GOT3 (cell line): ENCODE measurements around the gene FIGLA.
"Not testable (repeated sequence)": the region's sequence is repeated elsewhere in the genome, so short reads cannot be mapped to it uniquely, and the experiment has no call there.

ENCODE experiments used
- DNase-seq: peaks from one replicate; lab custom pipeline; 2025; ENCODE audit warnings: mixed read lengths; lab: John Stamatoyannopoulos, UW

Gene FIGLA

DNA sequence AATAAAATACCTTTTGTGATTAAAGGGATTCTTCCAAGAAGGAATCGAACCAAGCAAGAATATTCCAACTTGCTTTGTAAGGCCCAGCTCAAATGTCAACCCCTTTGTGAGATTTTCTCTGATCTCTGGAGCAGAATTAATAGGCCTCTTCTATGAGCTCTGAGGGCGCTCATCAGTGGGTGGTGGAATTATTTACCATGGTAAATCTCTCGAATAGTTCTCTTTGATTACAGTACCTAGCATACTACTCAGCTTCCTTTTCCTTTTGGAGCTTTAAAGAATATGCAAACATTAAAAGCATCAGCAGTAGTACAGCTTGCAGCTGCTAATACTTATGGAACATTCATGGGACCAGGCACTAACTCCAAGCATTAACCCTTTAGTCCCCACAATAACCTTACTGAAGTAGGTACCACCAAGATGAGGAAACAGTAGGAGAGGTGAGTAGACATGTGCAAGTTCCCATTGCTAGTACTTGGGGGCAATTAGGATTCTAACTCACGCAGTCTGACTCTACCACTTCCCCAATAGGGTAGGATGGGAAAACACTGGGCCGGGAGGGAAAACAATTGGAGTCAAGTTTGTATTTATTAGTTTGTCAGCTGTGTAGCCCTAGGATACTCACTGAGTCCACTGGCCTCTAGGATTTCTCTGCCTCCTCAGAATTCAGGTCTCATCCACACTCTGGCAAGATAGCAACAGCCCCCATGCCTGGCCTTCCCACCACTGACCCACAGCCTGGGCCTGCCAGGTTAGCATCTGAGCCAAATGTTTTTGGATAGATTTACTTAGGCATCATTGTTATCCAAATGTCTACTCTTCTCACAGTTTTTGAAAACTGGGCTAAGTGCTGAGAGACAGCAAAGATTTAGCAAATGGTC, 44.1 kb downstream of the FIGLA start:
- DNase-seq, result no peak

DNA sequence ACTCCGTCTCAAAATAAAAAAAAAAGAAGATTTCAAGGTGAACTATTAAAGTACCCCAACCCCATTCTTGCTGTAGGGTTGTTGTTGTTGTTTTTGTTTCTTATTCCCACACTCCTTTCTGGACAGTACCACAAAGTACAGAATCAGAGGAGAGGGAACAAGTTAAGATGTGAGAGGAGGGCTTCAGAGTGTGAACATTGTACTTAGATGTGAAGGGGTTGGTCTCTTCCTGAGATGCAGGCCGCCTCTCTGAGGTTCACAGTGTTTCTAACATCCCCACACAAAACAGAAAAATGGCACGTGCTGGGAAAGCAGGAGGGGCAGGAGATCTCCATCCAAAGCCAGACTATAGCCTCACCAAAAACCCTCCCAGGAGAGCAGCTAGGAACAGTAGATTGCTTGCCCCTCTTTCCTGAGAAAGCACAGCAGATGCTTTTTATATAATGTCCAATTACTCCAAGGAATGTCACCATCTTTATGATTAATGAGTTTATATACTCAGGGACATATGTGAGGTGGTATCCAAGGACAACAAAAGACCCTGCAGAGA, 45.1 kb downstream of the FIGLA start:
- no peak for DNase-seq

DNA sequence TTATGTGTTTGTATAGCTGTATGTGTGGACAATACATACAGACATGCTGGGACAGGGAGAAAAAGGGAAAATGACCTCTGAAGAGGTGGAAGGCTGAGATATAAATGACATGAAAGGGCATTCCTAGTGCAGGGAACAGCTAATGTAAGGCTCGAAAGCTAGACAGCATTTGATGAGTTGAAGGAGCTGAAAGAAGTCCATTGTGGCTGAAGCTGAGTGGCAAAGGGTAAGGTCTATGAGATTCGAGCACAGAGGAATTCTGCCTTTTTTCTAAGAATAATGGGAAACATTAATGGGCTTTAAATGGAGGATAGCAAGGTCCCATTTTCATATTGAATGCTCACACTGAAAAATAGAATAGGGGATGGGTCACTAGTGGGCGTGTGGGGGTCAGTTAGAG, 46.0 kb downstream of the FIGLA start:
- no peak for DNase-seq

DNA sequence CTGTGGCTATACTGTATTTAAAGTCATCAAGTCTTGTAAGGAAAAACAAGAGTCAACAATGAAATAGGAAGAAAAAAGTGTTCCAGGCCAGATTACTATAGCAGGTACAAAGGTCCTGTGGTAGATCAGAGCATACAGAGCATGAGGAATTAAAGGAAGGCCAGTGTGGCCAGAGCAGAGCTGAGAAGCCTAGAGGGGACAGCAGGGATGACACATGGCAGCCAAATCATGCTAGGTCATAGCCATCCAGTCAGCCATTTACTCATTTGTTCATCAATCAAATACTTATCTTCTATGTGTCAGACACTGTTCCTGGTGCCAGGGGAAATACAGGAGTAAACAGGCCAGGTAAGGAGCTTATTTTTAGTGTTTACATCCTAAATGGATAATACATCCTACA, 46.8 kb downstream of the FIGLA start:
- no peak for DNase-seq

DNA sequence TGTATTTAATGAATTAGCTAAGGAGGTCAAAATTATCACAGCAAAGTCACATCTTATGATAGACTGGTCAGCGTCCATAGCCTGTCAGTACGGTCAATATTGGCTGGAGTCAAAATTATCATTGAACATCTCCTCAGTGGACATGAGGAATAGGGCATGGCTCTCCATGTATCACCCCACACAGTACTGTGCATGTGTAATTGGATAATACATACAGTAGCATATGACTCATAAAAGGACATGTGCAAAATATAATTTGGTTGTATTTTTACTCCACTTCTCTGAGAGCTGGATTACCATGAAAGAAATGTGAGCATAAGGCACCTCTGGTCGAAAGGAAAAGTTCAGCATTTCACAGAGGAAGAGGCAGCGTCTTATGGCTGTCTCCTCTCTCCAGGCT, 47.4 kb downstream of the FIGLA start:
- no peak for DNase-seq

DNA sequence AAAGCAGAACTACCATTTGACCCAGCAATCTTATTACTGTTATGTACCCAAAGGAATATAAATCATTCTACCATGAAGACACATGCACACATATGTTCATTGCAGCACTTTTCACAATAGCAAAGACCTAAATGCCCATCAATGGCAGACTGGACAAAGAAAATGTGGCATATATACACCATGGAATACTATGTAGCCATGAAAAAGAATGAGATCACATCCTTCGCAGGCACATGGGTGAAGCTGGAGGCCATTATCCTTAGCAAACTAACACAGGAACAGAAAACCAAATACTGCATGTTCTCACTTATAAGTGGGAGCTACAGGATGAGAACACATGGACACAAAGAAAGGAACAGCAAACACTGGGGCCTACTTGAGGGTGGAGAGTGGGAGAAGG, 51.0 kb downstream of the FIGLA start:
- DNase-seq, result not testable (repeated sequence)

DNA sequence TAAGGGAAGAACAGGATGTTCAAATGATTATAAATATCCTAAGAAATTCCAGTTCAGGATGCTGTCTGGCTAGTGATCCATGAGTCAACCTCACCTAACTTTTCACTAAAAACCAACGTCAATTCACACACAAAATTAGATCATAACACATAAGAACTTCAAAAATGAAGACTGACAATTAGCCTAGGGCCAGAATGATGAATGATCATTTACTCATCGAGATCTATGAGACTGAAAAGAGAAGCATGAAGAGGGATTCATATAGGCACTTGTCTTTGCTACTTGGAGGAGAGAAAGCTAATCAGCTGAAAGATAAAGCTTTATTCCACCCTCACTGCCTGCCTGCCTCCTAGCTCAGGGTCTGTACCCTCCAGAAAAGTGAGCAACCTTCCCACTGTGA, 52.3 kb downstream of the FIGLA start:
- no peak for DNase-seq

DNA sequence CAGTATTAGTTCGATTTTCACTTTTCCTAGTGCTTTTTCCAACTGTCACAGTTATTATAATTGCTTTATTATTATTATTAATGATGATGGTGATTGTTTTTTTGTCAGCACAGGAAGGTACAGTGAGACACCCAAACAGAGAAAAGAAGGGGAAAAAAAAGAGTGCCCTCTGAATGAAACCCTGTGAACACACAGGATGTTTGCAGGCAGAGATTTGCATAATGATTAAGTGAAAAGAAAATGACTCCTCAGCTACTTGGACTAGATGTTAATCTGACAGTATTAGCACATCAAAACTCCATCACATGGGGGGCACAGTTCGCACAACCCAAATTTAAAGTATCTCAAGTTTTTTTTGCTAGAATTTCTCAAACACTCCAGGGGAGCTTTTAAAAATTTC, 55.4 kb downstream of the FIGLA start:
- DNase-seq, result no peak

DNA sequence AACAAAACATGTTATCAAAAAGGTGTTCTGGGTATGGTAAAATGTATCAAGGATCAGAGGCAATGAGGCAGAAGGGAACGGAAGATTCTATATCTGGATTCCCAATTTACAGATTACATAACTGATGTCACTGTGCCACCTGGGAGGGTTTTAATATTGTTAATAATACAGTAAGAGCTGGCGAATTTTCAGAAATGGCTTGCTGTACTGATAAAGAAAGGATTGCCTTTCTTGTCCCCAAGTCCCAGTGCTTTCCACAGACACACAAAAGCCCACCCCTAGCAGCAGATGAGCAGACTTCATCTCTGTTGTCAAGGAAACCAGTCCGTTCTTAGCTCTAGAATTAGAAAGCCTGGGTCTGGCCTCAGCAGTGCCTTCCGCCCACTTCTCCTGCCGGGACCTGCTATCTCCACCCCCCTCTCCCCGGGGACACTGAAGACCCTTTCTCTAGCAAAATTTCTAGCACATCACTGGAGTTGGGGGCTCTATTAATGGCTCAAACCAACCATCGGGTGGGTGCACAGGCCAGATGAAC, 56.7 kb downstream of the FIGLA start:
- no peak for DNase-seq

DNA sequence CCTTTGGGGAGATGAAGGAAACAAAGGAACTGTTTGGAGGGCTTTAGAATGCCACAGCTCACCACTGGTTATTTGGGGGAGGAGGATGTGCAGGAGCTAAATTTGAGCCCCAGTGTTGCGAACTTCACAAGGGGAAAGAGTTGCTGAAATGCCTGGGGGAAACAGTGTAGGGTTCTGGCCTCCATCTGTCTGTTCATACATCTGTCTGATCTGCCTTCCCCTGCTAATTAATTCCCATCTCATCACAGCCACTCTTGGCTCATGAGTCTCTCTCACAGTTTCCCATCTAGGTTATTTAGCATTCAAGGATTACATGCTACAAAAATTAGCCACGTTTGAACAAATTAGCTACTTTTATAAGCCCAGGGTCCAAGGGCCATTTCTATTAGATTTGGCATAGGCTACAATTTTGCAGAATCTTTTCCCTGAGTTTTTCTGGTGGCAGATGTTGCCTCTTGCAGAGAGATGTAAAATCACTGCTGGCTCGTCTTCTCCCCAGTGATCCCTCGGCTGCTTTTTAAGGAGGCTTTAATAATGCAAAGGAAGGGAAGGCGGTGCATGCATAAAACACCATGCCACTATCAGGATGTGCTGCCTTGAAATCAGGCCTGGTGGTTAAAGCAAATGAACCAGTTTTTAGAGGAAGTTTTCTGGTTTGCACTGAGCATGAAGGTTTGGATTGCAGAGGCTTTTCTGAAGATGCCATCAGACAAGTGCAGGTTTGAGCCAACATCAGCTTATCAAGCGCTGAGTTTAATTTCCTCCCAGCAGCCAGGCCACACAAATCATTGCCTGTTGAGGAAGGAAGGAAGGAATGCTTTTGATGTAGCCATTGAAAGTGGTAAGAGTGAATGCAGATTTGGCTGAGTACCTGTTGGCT, 57.4 kb downstream of the FIGLA start:
- no peak for DNase-seq

DNA sequence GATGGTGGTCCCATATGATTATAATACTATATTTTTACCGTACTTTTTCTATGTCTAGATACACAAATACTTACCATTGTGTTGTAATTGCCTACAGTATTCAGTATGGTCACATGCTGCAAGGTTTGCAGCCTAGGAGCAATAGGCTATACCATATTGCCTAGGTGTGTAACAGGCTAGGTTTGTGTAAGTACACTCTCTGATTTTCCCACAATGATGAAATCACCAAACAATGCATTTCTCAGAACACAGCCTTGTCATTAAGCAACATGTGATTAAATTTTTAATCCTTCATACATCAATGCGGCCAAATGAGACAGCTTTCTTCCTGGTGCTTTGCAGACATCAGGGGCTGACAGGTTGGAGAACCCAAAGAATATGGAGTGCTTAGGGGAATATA, 59.7 kb downstream of the FIGLA start:
- DNase-seq, result no peak

DNA sequence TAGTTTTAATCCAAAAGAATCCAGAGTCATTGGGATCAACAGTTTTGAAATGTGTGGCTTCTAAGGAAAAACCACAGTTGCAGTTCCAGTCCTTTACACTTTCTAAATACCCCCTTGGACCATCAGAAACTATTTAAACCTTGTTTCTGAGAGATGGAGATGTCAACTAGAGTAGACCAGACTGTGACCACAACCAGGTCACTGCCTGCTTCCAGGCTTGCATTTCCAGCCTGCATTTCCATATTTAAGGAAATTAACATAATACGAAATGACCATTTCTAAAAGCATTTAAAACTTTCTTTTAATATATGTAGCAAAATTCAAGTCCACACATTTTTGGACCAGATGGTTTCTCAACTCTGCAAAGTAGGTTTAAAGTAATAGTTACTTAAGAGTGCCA, 60.8 kb downstream of the FIGLA start:
- DNase-seq, result no peak

DNA sequence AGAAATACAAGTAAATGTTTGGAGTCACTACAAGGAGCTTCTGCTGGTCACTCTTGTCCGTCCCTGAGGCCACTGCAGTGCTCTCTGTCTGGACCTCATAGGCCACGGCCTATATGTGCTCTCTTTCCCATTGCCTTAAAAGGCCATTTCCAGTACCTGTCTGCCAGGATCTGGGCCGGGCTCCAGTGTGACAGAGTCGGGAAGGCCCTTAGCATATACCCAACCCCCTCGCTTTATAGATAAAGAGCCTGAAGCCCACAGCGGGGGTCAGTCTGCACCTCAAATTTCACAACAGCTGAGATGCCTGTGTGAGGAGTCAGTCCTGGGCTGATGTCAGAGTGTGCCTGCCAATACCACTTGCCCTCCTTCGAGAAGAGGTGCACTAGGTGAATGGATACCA, 62.3 kb downstream of the FIGLA start:
- DNase-seq, result no peak
